HEK293 (cell line): ENCODE data around the gene YAF2.

Experiments
- CTCF ChIA-PET: fragments of 350-600 bp; formaldehyde crosslinking; extraction: SDS; loops from one replicate; lab custom pipeline; 2021; ENCODE audit warnings: antibody characterized with exemption; lab: Yijun Ruan, JAX
- POLR2A ChIA-PET: fragments of 300-600 bp; formaldehyde crosslinking; extraction: SDS; loops from one replicate; lab custom pipeline; 2020; ENCODE audit warnings: antibody characterized with exemption, inconsistent platforms; lab: Yijun Ruan, JAX
- H3K27ac ChIP-seq: fragments of 200-500 bp; sonication (Bioruptor generic); 2 replicates; pipeline ENCODE4 v1.5.1; 2014; ENCODE audit warnings: low read depth, low read length, control low read depth, inconsistent platforms; ENCODE audit errors: extremely low read depth
- H3K36me3 ChIP-seq, 2 experiments: fragments of 200-500 bp in 1 of 2; sonication (Bioruptor generic) in 1 of 2; 1 replicate in 1 of 2; 2 replicates in 1 of 2; pipeline ENCODE4 v1.5.1; 2014 to 2017; ENCODE audit warnings: inconsistent platforms in 2 of 2, low read length in 2 of 2; ENCODE audit not compliant: control insufficient read depth in 2 of 2, insufficient read depth in 1 of 2
- H3K4me1 ChIP-seq: fragments of 200-500 bp; sonication (Bioruptor generic); 2 replicates; pipeline ENCODE4 v1.5.1; 2014; ENCODE audit warnings: mild to moderate bottlenecking, low read length, inconsistent platforms; ENCODE audit not compliant: control insufficient read depth, insufficient read depth
- H3K4me3 ChIP-seq: 2 replicates; pipeline ENCODE4 v1.5.1; 2011; ENCODE audit warnings: low read depth, mild to moderate bottlenecking, control low read depth, low read length, moderate library complexity
- H3K9me3 ChIP-seq: fragments of 200-500 bp; sonication (Bioruptor generic); 2 replicates; pipeline ENCODE4 v1.5.1; 2014; ENCODE audit warnings: low read depth, low read length, inconsistent platforms; ENCODE audit not compliant: control insufficient read depth, insufficient read depth
- BCL11A ChIP-seq: fragments of 450-650 bp; formaldehyde crosslinking; IDR thresholded peaks from 2 replicates; pipeline ENCODE4 v1.5.1; 2016; ENCODE audit warnings: low read depth, missing biosample characterization, missing genetic modification characterization
- FEZF1 ChIP-seq: fragments of 450-650 bp; formaldehyde crosslinking; IDR thresholded peaks from 2 replicates; pipeline ENCODE4 v1.5.1; 2016; ENCODE audit warnings: missing biosample characterization, missing genetic modification characterization
- HIC1 ChIP-seq: fragments of 450-650 bp; formaldehyde crosslinking; IDR thresholded peaks from 2 replicates; pipeline ENCODE4 v1.5.1; 2016; ENCODE audit warnings: missing biosample characterization, missing genetic modification characterization
- KLF7 ChIP-seq: fragments of 450-650 bp; formaldehyde crosslinking; IDR thresholded peaks from 2 replicates; pipeline ENCODE4 v1.5.1; 2016; ENCODE audit warnings: missing biosample characterization, missing genetic modification characterization, borderline replicate concordance
- OVOL3 ChIP-seq: fragments of 450-650 bp; formaldehyde crosslinking; IDR thresholded peaks from 2 replicates; pipeline ENCODE4 v1.5.1; 2016; ENCODE audit warnings: missing biosample characterization, missing genetic modification characterization
- PRDM6 ChIP-seq: fragments of 450-650 bp; formaldehyde crosslinking; IDR thresholded peaks from 2 replicates; pipeline ENCODE4 v1.5.1; 2017; ENCODE audit warnings: missing biosample characterization, missing genetic modification characterization
- REPIN1 ChIP-seq: fragments of 450-650 bp; formaldehyde crosslinking; IDR thresholded peaks from 2 replicates; pipeline ENCODE4 v1.5.1; 2017; ENCODE audit warnings: missing biosample characterization, missing genetic modification characterization, low read depth
- ZBTB8A ChIP-seq: fragments of 450-650 bp; formaldehyde crosslinking; IDR thresholded peaks from 2 replicates; pipeline ENCODE4 v1.5.1; 2016; ENCODE audit warnings: missing biosample characterization, missing genetic modification characterization
- ZFP69B ChIP-seq: fragments of 450-650 bp; formaldehyde crosslinking; IDR thresholded peaks from 2 replicates; pipeline ENCODE4 v1.5.1; 2016; ENCODE audit warnings: missing biosample characterization, missing genetic modification characterization
- ZNF18 ChIP-seq: fragments of 450-650 bp; formaldehyde crosslinking; IDR thresholded peaks from 2 replicates; pipeline ENCODE4 v1.5.1; 2016; ENCODE audit warnings: missing biosample characterization, missing genetic modification characterization
- ZNF223 ChIP-seq: fragments of 450-650 bp; formaldehyde crosslinking; IDR thresholded peaks from 2 replicates; pipeline ENCODE4 v1.5.1; 2016; ENCODE audit warnings: missing biosample characterization, missing genetic modification characterization
- ZNF280C ChIP-seq: fragments of 450-650 bp; formaldehyde crosslinking; IDR thresholded peaks from 2 replicates; pipeline ENCODE4 v1.5.1; 2016; ENCODE audit warnings: missing biosample characterization, missing genetic modification characterization
- ZNF366 ChIP-seq: fragments of 450-650 bp; formaldehyde crosslinking; conservative IDR thresholded peaks from 2 replicates; pipeline ENCODE4 v1.5.1; 2016; ENCODE audit warnings: missing biosample characterization, missing genetic modification characterization
- ZNF785 ChIP-seq: fragments of 450-650 bp; formaldehyde crosslinking; IDR thresholded peaks from 2 replicates; pipeline ENCODE4 v1.5.1; 2016; ENCODE audit warnings: missing biosample characterization, missing genetic modification characterization
- ZNF843 ChIP-seq: fragments of 450-650 bp; formaldehyde crosslinking; IDR thresholded peaks from 2 replicates; pipeline ENCODE4 v1.5.1; 2016; ENCODE audit warnings: missing biosample characterization, missing genetic modification characterization
- ZSCAN18 ChIP-seq: fragments of 450-650 bp; formaldehyde crosslinking; IDR thresholded peaks from 2 replicates; pipeline ENCODE4 v1.5.1; 2016; ENCODE audit warnings: missing biosample characterization, missing genetic modification characterization

Gene YAF2

GRCh38 chr12:42281278-42281677 is 43.2 kb upstream of the YAF2 start (continued):
- TF ChIP-seq ZNF280C (tag by site-specific recombination) (no peak), FEZF1 (tag by site-specific recombination) (0 out of 2 replicates have a peak, but pooled peaks have one; percentile 13)

GRCh38 chr12:42278128-42278510 is 40.1 kb upstream of the YAF2 start:
- CTCF ChIA-PET, result no interaction called here
- TF ChIP-seq PRDM6 (no peak), ZNF18 (tag by site-specific recombination) (no peak), ZNF843 (no peak), ZFP69B (tag by site-specific recombination) (no peak), HIC1 (tag by site-specific recombination) (no peak), ZNF785 (tag by site-specific recombination) (no peak), KLF7 (tag by site-specific recombination) (no peak), OVOL3 (tag by site-specific recombination) (no peak), REPIN1 (no peak), BCL11A (tag by site-specific recombination) (no peak), ZBTB8A (tag by site-specific recombination) (no peak)
- Histone ChIP-seq H3K27ac (no peak overlapping the region), H3K36me3 (no peaks in the 10 kb centered on the region), H3K9me3 (no peaks in the 10 kb centered on the region), H3K4me1 (peaks cover 13% of the 10 kb centered on the region), H3K4me3 (no peak overlapping the region)
- POLR2A ChIA-PET, result no interaction called here

- POLR2A ChIA-PET, result no interaction called here
- TF ChIP-seq ZNF223, result no peak
- peak; percentile 41 for TF ChIP-seq ZNF366 (tag by site-specific recombination)
- no peak for TF ChIP-seq ZSCAN18 (tag by site-specific recombination)
- CTCF ChIA-PET, result interaction anchor here (0.6 kb wide), 1 partner anchor 254 kb away, joined by 3 read pairs; no protein-coding TSS in a partner anchor
- Histone ChIP-seq H3K9me3 (no peaks in the 10 kb centered on the region), H3K4me1 (peaks cover 13% of the 10 kb centered on the region), H3K27ac (no peak overlapping the region), H3K36me3 (no peaks in the 10 kb centered on the region), H3K4me3 (no peak overlapping the region)
Observed at GRCh38 chr12:42277396-42278127, 39.5 kb upstream of the YAF2 start.
